ENCODE measurements around the gene ZMYND15.

ZMYND15 gene

GRCh38 chr17:4768298-4768697 lies 28.7 kb downstream of the ZMYND15 start:
- TF ChIP-seq RARB (CRISPR knock-in tag; IDR thresholded peaks at IDR 0.05) (no peak), ESRRG (CRISPR knock-in tag; IDR thresholded peaks at IDR 0.05) (no peak), PATZ1 (CRISPR knock-in tag; IDR thresholded peaks at IDR 0.05; ENCODE audit: borderline replicate concordance) (no peak), BACH2 (CRISPR knock-in tag; IDR thresholded peaks at IDR 0.05; ENCODE audit: borderline replicate concordance) (no peak), ZFP3 (CRISPR knock-in tag; IDR thresholded peaks at IDR 0.05) (no peak), ARNTL (CRISPR knock-in tag; IDR thresholded peaks at IDR 0.05; ENCODE audit: borderline replicate concordance, low read depth) (no peak), ZNF8 (CRISPR knock-in tag; IDR thresholded peaks at IDR 0.05) (no peak), ZNF565 (CRISPR knock-in tag; conservative IDR thresholded peaks at IDR 0.05; ENCODE audit: low read depth) (no peak), ZC3H10 (CRISPR knock-in tag; IDR thresholded peaks at IDR 0.05) (no peak), OSR1 (CRISPR knock-in tag; IDR thresholded peaks at IDR 0.05) (no peak), CSRNP3 (CRISPR knock-in tag; IDR thresholded peaks at IDR 0.05) (no peak)
- ATAC-seq = no peak

GRCh38 chr17:4769628-4770027 lies 30.0 kb downstream of the ZMYND15 start:
- ATAC-seq = no peak
- TF ChIP-seq ISL1 (CRISPR knock-in tag; IDR thresholded peaks at IDR 0.05) (no peak), GLIS3 (CRISPR knock-in tag; IDR thresholded peaks at IDR 0.05) (no peak), PATZ1 (CRISPR knock-in tag; IDR thresholded peaks at IDR 0.05; ENCODE audit: borderline replicate concordance) (no peak), ARNTL (CRISPR knock-in tag; IDR thresholded peaks at IDR 0.05; ENCODE audit: borderline replicate concordance, low read depth) (no peak), OSR1 (CRISPR knock-in tag; IDR thresholded peaks at IDR 0.05) (no peak), ZFP3 (CRISPR knock-in tag; IDR thresholded peaks at IDR 0.05) (no peak), ZFP30 (CRISPR knock-in tag; IDR thresholded peaks at IDR 0.05) (no peak), ZNF8 (CRISPR knock-in tag; IDR thresholded peaks at IDR 0.05) (no peak), BACH2 (CRISPR knock-in tag; IDR thresholded peaks at IDR 0.05; ENCODE audit: borderline replicate concordance) (no peak), SNAI2 (CRISPR knock-in tag; IDR thresholded peaks at IDR 0.05) (no peak), PPARA (CRISPR knock-in tag; IDR thresholded peaks at IDR 0.05; ENCODE audit: borderline replicate concordance) (no peak), TSHZ2 (CRISPR knock-in tag; IDR thresholded peaks at IDR 0.05) (no peak), CREB5 (CRISPR knock-in tag; IDR thresholded peaks at IDR 0.05; ENCODE audit: low read depth) (no peak), TCF4 (CRISPR knock-in tag; IDR thresholded peaks at IDR 0.05; ENCODE audit: borderline replicate concordance) (no peak), ZNF565 (CRISPR knock-in tag; conservative IDR thresholded peaks at IDR 0.05; ENCODE audit: low read depth) (no peak), RARB (CRISPR knock-in tag; IDR thresholded peaks at IDR 0.05) (no peak), POU6F1 (CRISPR knock-in tag; IDR thresholded peaks at IDR 0.05; ENCODE audit: borderline replicate concordance, low read depth) (no peak), ZC3H10 (CRISPR knock-in tag; IDR thresholded peaks at IDR 0.05) (no peak)

All from SK-N-SH treated with all-trans-retinoic acid at 6 μM for 48 hours (cell line).